Fibroblast of lung (primary cell): ENCODE measurements around the gene SLC6A11.

Experiments used
- CTCF ChIP-seq, 2 donors: IDR thresholded peaks in 1 of 2; conservative IDR thresholded peaks in 1 of 2; 1 replicate in 1 of 2; 2 replicates in 1 of 2; pipeline ENCODE4 v1.5.1; 2011 to 2012; ENCODE audit warnings: low read length in 2 of 2, control low read depth in 1 of 2, inconsistent platforms in 1 of 2, low read depth in 1 of 2, mild to moderate bottlenecking in 1 of 2
- EZH2 ChIP-seq: IDR thresholded peaks from 2 replicates; pipeline ENCODE4 v1.5.1; 2012; ENCODE audit warnings: low read length, control low read depth, mild to moderate bottlenecking; ENCODE audit errors: missing control alignments

GRCh38 chr3:10974746-10975375, 158.8 kb downstream of the SLC6A11 start:
- TF ChIP-seq CTCF (conservative IDR thresholded peaks at IDR 0.05 in 1 of 2, IDR thresholded peaks at IDR 0.05 in 1 of 2; ENCODE audit: low read depth in 1 of 2, low read length in 2 of 2) (no peak), EZH2 (no peak)
